Right hindlimb (tissue), 1 donor: ENCODE data around the gene CBS.
"Not testable (repeated sequence)": the region's sequence is repeated elsewhere in the genome, so short reads cannot be mapped to it uniquely, and the experiment has no call there.

Experiments
- DNase-seq: peaks from one replicate; pipeline ENCODE4 v3.0.0-alpha.2; 2018

CBS gene

DNA sequence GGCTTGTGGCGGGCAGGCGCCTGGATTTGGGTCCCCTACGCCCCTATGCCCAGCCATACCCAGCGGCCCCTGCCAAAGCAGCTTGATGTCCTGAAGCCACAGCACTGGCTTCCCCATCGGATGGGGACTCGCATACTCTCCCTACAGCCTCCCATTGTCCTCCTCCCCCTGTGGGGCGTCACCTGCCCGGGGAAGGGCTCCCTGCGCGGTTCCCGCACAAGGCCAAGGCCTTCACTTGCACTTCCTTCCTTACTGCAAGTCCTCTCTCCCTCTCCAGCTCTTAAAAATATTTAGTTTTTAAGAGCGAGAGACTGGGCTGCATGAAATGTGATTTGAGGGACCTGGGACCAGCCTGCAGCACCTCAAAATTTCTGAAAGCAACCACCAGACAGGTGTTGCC, 8.9 kb downstream of the CBS start:
- DNase-seq: peak; percentile 6

DNA sequence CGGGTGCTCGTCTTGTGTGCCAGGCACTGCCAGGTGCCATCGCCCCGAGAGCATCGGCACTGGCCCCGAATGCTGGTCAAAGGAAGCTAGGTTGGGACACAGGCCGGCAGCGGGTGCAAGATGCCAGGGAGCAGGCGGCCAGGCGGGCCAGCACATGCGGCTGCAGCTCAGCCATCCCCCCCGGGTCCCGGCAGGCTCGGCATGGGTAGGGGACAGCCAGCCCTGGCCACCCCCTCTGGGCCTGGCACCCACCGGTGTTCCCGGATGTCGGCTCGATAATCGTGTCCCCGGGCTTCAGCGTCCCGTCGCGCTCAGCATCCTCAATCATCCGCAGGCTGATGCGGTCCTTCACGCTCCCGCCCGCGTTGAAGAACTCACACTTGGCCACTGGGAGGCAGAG, 9.6 kb downstream of the CBS start:
- DNase-seq: peak; percentile 9

DNA sequence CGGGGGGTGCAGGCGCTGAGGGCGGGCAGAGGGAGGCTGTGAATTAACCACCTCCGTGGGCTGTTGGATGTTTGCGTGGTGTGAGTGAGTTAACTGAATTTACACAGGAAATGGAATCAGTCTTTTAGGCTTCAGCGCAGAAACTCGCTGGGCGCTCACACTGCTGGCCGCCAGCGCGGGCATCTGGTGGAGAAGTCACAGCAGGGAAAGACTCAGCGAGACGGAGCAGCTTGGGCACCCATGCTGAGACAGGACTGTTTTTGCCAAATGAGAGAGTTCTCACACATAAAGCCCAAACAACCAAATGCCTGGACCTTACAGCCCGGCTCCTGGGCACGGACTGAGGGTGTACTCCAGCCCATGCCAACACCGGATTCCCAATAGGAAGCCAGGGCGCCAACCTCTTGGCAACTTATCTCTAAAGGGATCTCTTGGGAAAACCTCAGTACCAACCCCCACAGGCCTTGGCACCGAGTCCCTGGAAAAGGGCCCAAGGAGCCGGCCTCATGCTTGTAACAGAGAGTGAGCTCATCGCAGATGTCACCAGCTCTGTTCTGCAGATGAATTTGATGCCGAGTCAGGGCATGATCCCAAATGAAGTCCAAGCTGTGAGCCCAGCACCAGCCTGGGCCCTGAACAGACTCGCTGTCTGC, 11.2 kb downstream of the CBS start:
- not testable (repeated sequence) for DNase-seq

DNA sequence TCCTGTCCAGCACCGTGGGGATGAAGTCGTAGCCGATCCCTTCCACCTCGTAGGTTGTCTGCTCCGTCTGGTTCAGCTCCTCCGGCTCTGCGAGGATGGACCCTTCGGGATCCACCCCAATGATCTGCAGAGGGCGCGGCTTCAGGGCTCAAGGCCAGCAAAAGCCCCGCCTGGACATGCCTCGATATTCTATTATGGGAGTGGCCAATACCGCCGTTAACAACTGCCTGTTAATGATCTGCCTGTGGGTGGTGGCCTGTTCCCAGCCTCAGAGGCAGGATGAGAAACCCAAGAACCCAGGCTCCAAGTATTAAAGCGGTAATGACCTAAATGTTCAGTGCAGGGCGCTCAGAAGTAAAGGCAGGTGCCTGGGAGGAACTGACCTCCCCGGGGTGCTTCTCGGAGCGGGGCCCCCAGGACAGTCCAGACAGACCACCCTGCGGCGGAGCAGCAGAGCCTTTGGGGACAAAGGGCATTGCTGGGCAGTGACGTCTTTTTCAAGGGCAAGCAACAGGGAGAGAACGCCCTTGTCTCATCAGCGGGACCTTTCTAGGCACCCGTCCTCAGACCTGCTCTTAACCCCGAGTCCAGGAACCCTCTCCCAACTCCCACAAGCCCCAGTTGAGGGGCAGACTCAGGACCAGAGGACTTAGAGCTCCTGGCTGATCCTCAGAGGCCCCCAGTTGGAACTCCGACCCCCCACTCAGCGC, 12.5 kb downstream of the CBS start:
- not testable (repeated sequence) for DNase-seq

DNA sequence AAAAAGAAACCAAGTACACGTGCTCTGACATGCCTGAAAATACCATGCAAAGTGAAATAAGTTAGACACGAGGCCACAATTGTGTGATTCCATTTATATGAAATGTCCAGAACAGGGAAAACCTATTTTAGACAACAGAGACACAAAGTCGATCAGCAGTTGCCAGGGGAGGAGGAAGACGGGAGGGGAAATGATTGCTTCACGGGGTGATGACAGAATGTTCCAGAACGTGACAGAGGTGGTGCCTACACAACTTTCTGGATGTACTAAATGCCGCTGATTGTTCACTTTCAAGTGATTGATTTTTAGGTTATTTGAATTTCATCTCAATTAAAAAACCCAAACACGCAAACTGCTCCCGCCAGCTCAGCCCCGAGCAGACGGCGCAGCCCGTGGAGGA, 22.5 kb downstream of the CBS start:
- not testable (repeated sequence) for DNase-seq

DNA sequence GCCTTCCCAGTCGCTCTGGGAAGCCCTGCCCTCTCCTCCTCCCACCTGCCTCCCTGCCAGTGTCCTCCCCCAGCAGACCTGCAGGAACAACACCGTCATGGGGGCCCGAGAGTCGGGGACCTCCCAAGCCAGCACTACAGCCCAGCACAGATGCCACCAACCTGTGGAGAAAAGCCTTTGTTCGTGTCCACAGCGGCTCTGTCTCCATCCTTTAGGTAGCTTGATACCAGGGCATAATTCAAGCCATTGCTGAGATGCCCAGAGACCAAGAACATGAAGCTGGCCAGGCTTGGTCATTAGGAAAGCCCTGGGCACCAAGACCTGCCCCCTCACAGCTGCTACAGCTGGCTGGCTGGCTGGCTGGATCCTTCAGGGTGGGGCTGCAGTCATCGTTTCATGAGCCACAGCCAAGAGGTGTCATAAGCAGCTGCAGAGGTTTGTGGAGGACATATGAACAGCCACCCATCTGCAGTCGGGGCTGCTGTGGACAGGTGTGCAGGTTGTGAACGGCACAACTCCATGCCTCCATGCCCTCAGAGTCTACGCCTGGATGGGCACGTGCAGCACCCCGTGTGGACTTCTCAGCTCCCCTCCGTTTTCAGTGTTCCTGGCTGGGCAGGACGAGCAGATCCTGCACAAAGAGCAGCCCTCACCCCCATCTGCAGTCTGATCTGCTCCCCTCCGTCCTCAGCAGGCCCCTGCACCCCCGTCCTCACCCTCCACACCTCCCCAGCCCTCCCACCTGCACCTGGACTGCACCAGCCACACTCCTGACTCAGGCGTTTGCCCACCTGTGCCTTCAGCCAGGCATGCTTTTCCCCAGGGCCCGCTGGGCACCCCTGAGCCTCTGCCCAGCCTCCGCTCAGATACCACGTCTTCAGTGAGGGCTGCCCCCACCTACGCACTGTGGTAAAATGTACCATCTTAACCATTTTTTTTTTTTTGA, 29.5 kb downstream of the CBS start:
- peak; percentile 19 for DNase-seq

DNA sequence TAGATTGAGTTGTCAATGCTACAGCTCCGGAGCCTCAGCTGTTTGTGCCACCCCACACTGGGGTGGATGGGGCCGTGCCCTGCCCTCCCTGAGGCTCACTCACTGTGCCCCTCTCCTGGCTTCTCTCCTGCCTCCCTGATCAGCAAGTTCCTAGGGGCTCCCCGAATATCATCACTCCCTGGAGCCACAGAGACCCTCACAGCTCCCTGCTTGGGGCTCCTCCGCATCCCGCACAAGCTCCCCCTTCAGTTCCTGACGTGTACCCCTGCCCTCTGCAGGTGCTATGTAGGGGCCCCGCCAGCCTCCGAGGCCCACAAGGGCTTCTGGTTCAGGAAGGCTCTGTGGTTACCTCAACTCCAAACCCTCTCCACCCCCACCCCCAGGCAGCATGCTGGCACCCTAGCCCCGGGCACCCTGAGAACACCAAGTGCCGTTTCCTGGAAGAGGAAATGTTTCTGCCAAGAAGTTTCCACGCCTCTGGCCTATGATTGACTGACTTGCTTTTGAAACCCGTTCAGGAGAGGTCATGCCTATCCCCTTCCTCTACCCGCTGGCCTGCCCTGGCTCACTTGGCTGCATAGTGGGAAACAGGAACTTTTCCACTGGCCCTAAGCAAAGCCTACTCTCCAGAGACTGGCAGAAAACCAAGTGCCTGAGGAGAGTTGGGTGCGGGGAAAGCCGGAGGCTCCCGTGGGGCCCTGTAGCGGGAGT, 30.3 kb downstream of the CBS start:
- DNase-seq: peak; percentile 13

DNA sequence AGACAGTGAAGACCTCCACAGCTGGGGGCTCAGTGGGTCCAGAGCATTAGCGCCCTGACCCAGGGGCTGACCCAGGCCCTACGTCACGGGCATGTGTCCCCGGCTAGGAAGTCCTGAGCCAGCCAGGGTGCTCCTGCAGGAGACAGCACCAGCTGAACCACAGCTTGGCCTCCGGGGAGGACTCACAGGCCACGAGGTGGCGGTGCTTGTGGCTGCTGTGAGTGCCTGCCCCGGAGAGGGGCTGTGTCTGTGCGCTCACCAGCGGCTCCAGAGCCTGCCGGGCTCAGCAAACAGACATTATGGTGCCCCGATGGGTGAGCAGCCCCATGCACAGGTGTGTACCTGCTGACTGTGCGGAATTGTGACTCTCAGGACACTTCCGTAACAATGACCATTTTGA, 31.1 kb downstream of the CBS start:
- DNase-seq: not testable (repeated sequence)

DNA sequence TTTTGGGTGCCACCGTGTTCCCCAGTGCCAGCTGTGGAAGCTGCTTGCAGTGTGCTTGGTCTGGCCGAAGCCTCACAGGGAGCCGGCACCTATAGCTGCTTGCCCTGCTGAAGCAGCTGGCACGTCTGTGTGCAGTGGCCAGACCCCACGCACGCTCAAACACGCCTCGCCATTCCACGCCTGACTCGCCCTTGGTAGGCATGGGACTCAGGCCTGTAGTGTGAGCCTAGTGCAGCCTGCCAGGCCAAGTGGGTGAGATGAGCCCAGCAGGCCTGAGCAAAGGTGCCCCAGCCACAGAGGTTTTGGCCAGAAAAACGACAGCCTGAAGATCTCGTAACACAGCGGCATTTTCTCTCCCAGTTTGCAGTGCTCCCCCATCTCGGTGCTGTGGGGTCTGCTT, 32.3 kb downstream of the CBS start:
- not testable (repeated sequence) for DNase-seq

DNA sequence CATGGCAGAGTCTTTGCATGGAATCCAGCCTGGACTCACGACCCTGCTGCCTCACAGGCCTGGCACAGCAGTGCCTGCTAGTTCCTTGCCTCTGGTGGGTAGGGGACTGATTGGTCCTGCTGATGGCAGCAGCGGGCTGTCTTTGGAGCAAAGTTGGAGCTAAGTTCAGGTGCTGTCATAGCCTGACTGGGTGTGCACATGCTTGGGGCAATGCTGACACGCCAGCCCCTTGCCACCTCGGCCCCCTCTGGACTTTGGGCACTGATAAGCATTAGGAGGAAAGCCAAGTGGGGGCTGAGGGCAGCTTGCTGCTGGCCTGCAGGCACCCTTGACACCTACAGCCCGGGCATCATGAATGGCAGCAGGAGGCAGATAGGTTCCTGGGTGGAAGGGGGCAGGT, 33.5 kb downstream of the CBS start:
- DNase-seq: not testable (repeated sequence)

DNA sequence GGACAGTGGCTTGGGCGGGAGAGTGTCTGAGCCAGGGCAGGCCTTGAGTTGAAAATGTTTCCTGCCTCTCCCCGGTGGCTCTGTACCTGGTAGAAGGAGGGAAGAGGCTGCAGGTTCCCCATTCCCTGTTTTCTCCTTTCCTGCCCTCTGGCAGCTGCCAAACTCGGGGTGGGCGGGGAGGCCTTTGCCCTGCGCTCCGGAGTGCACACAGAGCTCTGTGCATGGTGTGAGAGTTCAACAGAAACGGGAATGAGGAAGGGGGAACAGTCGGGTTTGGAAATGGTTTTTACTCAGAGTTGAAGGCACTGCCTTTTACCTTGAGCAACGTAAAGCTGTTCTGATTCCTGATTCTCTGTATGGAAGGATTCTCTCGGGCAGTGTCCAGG, 37.0 kb downstream of the CBS start:
- DNase-seq: not testable (repeated sequence)

DNA sequence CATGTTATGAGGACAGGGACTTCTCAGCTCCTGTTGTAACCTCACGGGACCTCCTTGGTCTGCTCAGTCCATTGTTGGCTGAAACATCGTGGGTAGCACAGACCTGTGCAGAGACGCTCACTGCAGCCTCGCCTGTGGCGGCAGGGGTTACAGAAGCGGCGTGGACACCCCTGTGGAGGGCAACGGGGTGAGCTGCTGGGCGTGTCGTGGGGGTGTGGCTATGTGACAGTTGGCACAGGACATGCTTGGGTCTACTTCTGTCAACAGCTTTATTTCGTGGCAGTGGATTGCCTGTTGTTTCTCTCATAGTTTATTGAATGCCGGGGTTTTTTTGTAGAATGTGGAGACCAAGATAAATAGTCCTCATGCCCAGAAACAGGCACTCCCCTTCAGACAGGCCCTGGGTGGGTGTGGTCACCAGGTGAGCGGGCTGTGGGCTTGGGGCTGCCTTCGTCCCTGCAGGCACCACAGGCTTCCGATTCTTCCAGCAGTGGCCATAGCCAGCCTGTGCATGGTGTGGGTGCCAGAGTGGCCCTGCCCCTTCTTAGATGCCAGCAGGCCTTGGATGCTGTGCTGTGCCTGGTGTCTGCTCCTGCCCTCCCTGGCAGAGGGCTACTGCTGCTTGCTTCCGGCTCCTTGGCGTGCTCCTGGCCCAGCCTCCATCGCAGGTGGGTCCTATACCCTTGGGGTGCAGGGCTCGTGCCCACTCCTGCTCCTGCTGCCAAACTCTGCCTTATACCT, 37.5 kb downstream of the CBS start:
- DNase-seq: not testable (repeated sequence)

DNA sequence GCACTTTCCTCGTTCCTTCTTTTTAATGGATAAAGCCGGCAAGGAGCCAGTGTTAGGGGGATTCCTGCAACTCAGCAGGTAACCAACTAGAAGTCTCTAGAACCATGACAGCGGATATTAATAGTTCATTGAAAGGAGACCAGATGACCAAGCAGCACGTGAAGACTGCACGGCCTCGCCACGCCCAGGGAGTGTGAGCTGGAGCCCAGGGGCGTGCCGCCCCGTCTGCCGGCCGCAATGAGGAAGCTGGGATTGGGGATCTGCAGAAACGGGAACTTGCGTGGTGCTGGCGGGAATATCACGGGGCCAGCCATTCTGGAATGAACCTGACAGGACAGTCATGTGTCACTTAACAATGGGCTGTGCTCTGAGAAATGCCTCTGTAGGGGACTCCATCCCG, 38.7 kb downstream of the CBS start:
- DNase-seq: not testable (repeated sequence)

DNA sequence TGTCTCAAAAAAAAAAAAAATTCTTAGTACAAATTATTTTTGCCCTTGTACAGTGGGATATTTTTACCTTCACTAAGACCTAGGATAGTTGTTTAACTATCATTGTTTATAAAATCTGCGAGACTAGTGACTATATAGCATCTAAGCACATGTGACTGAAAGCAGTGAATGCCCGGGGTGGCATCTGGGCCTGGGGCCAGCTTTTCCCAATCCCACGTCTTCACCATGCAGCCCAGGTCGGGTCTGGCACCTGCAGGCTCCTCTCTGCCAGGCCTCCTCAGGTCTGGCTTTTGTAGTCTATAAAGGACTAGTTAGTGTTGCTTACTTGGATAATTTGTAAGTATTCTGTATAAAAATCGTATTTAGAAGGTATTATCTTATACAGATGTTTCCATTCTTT, 40.8 kb downstream of the CBS start:
- no peak for DNase-seq

DNA sequence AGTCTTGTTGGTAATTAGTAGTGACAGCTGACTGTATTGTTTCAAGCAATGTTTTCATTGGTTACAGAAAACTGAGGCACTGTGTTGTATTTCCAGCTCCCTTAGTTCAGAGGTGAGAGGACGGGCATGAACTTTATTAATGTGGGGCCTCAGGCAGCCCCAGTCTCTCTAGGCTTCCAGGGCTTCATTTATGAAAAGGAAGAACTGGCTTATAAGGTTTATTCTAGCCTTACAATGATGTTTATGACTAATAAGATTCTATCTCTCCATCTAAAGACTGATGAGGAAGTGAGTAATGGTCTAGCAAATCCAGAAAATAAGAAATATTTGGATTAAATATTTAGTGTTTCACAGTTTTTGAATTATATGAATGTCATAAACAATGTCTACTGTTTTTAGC, 41.5 kb downstream of the CBS start:
- DNase-seq: no peak

DNA sequence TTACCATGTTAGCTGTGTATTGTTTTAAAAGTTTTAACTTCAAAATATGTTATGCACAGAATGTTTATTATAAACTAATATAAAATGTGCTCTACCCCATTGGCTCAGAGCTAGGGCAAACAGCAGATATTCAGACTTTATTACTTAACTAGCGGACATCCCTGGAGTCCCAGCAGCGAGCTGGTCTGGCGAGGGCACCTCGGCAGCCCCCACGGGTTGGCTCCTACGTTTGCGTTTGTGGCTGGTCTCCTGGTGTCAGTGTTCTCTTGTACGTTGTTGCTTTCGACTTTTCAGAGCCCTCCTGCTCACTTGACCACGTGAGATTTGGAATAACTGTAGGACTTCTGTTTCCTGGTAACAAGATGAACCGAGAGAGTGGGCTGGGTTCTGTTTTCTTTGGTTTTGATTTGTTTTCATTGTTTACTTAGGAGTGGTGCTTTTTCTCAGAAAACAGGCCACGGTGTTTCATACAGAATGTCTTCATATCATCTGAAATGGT, 44.5 kb downstream of the CBS start:
- no peak for DNase-seq

DNA sequence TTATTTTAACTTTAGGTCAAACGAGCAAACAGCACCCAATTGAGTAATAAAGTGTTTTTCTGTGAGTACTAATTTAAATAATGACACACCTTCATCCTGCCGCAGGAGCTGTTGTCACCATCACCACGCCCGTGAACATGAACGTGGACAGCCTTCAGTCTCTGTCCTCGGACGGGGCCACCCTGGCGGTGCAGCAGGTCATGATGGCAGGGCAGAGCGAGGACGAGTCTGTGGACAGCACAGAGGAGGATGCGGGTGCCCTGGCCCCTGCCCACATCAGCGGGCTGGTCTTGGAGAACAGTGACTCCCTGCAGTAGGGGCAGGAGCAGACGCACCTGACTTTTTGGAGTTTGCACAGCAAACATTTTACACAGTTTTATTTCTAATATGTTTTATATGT, 45.9 kb downstream of the CBS start:
- no peak for DNase-seq

DNA sequence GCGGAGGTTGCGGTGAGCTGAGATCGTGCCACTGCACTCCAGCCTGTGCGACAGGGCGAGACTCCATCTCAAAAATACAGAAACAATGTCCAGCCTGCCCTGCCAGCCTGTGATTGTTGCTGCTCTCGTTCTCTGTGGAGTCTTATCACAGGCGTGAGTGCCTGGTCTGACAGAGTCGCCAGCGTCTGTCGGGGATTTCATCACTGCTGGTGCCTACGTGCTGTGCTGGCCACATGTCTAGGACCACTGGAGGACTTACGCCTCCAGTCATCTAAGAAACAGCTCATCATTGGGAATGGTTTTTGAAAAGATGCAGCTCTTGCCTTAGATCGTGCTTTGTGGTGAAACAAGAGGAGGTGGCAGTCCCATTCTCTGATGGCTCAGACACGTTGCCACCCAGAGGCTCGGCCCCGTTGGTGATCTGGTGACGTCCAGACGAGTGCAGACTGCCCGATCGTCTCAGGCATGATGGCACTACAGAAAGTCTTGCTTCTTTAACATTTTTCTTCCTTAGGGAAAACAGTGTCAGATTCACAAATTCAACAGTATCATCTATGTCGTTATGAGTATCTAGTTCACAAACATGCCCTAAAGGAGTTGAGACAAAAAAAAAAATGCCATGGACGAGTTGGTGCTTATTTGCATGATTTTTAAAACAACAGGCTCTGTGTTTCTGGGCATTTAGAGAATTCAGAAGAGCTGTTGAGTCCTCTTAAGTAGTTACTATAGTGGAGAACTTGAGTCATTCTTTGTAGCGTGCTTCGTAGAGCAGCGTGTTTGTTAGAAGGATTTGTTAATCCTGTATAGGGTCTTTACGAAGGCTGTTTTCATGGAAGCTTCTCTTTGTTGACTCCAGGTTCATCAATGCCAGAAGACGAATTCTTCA, 47.5 kb downstream of the CBS start:
- DNase-seq: no peak

DNA sequence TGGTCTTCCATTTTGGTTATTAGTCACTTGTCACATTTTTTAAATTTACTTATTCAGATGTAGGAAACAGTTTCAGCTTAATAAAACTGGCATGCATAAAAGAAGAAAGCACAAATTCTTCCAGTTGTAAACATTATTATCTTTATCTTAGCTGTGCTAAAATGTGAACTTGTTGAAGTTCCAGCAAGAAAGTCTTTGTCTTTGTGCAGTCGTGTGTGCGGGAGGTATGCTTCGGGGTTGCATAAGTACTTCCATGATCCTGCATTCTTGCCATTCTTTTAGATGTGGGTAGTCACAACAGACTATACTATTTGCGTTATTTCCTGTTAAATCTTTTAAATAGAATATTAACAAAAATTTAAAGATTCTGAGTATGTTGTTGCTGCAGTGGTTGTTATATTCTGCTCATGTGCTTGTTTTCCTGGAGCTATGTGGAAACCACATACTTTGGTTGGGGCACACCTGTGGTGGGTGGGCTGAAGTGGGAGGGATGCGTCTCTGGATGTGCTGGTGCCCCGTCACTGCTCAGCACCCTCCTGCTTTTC, 49.9 kb downstream of the CBS start:
- no peak for DNase-seq

DNA sequence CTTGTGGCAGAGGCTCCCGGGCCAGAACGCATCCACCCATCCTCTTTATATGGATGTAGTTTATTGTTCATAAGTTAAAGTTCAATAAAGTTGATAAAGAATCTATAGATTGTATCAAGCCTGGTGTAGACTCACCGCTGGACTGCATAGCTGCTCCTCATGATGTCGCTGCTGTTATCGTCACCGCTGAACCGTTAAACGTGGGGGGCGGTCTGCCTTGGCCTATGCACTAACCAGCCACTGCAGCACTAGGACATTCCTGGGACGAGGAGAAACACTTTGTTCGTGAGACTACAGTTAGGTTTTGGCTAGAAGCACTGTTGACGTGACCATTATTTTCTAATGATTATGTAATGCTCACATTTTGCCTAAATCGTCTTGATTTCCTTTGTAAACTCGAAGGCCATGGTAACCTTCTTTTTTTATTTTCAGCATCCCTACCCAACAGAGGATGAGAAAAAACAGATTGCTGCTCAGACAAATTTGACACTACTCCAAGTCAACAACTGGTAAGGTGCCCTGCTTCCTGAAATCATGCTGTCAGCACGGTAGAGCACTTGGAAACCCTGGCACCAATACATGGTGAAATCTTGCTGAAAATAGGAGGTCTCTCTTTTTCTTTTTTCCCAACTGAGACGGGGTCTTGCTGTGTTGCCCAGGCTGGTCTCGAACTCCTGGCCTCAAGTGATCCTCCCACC, 51.0 kb downstream of the CBS start:
- no peak for DNase-seq
